ENCODE data around the gene ZGLP1. TPM values are rescaled to one million over a fixed set of nuclear protein-coding genes. Genes with fewer than 3 reads are reported as not detected.
"Not testable (repeated sequence)": the region's sequence is repeated elsewhere in the genome, so short reads cannot be mapped to it uniquely, and the experiment has no call there.

Gene ZGLP1
- total RNA-seq, 3 donors from 2014 or later, result 6.9 to 10.1 (median 9.3) TPM

DNA sequence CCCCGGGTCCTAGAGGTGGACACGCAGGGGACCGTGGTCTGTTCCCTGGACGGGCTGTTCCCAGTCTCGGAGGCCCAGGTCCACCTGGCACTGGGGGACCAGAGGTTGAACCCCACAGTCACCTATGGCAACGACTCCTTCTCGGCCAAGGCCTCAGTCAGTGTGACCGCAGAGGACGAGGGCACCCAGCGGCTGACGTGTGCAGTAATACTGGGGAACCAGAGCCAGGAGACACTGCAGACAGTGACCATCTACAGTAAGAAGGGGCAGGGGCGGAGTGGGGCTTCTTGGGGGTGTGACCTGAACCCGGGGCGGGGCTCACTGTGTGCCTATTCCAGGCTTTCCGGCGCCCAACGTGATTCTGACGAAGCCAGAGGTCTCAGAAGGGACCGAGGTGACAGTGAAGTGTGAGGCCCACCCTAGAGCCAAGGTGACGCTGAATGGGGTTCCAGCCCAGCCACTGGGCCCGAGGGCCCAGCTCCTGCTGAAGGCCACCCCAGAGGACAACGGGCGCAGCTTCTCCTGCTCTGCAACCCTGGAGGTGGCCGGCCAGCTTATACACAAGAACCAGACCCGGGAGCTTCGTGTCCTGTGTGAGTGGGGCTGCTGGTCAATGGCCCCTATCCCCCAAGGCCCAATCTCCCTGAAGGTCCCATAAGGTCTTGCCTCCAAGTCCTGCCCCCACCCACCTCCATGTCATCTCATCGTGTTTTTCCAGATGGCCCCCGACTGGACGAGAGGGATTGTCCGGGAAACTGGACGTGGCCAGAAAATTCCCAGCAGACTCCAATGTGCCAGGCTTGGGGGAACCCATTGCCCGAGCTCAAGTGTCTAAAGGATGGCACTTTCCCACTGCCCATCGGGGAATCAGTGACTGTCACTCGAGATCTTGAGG, 25.3 kb downstream of the ZGLP1 start:
- Mint-ChIP-seq H3K9me3 (no peaks in the 10 kb centered on the region), H3K4me1 (ENCODE audit: low read depth) (peaks cover 39% of the 10 kb centered on the region), H3K36me3 (ENCODE audit: insufficient read depth) (peaks cover 20% of the 10 kb centered on the region), H3K4me3 (no peak overlapping the region), H3K27me3 (ENCODE audit: low read depth) (peaks cover 18% of the 10 kb centered on the region)
- DNase-seq (no peak), ATAC-seq (no peak)

- peaks cover 10% of the 10 kb centered on the region for H3K27me3 Mint-ChIP-seq (ENCODE audit: low read depth)
- H3K9me3 Mint-ChIP-seq, result no peaks in the 10 kb centered on the region
- no peak overlapping the region for H3K4me3 Mint-ChIP-seq
- H3K36me3 Mint-ChIP-seq (ENCODE audit: insufficient read depth), result peaks cover 24% of the 10 kb centered on the region
- peaks cover 34% of the 10 kb centered on the region for H3K4me1 Mint-ChIP-seq (ENCODE audit: low read depth)
- ATAC-seq (no peak), DNase-seq (no peak)
Observed at GRCh38 chr19:10283301-10284064, 26.1 kb downstream of the ZGLP1 start.

DNA sequence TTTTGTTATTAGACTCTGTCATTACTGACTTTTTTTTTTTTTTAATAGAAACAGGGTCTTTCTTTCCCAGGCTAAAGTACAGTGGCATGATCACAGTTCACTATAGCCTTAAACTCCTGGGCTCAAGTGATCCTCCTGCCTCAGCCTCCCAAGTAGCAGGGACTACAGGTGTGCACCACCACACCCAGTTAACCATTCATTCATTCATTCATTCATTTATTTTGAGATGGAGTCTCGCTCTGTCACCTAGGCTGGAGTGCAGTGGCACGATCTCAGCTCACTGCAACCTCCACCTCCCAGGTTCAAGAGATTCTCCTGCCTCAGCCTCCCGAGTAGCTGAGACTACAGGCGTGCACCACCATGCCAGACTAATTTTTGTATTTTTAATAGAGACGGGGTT, 27.6 kb downstream of the ZGLP1 start:
- not testable (repeated sequence) for DNase-seq; ATAC-seq; H3K27me3 Mint-ChIP-seq (ENCODE audit: low read depth); H3K4me3 Mint-ChIP-seq; H3K9me3 Mint-ChIP-seq
- Mint-ChIP-seq H3K36me3 (ENCODE audit: insufficient read depth) (peaks cover 25% of the 10 kb centered on the region), H3K4me1 (ENCODE audit: low read depth) (peaks cover 22% of the 10 kb centered on the region)

DNA sequence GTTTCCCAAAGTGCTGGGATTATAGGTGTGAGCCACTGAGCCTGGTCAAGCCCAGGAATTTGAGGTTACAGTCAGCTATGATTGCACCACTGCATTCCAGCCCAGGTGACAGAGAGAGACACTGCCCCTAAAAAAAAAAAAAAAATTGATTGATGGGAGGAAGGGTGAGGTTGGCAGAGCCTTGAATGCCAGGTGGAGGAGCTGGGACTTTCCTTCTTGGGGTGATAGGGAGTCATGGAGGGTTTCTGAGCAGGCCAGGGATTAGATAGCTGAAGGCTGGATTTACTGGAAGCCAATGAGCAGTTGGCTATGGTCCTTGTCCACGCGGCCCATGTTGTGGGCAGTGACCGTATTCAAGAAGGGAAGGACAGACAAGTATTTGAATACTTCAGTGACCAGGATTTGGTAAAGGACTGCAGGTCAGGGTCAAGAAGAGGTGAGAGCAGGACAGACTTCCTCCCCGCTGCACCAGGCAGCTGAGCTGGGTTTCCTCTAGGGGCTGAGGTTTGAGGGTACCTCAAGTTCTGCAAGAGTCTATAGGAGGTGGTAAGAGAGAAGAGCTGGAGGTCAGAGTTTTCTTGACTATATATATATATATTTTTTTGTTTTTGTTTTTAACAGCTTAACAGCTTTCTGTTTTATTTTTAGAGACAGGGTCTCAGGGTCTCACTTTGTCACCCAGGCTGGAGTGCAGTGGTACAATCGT, 29.7 kb downstream of the ZGLP1 start:
- Mint-ChIP-seq H3K9me3 (no peaks in the 10 kb centered on the region), H3K4me3 (no peak overlapping the region), H3K4me1 (ENCODE audit: low read depth) (peaks cover 7% of the 10 kb centered on the region), H3K36me3 (ENCODE audit: insufficient read depth) (peaks cover 17% of the 10 kb centered on the region), H3K27me3 (ENCODE audit: low read depth) (no peaks in the 10 kb centered on the region)
- ATAC-seq, result no peak
- DNase-seq, result no peak

- peaks cover 20% of the 10 kb centered on the region for H3K36me3 Mint-ChIP-seq (ENCODE audit: insufficient read depth)
- no peak overlapping the region for H3K4me3 Mint-ChIP-seq
- H3K9me3 Mint-ChIP-seq, result no peaks in the 10 kb centered on the region
Observed at GRCh38 chr19:10278935-10279334, 30.7 kb downstream of the ZGLP1 start.

DNA sequence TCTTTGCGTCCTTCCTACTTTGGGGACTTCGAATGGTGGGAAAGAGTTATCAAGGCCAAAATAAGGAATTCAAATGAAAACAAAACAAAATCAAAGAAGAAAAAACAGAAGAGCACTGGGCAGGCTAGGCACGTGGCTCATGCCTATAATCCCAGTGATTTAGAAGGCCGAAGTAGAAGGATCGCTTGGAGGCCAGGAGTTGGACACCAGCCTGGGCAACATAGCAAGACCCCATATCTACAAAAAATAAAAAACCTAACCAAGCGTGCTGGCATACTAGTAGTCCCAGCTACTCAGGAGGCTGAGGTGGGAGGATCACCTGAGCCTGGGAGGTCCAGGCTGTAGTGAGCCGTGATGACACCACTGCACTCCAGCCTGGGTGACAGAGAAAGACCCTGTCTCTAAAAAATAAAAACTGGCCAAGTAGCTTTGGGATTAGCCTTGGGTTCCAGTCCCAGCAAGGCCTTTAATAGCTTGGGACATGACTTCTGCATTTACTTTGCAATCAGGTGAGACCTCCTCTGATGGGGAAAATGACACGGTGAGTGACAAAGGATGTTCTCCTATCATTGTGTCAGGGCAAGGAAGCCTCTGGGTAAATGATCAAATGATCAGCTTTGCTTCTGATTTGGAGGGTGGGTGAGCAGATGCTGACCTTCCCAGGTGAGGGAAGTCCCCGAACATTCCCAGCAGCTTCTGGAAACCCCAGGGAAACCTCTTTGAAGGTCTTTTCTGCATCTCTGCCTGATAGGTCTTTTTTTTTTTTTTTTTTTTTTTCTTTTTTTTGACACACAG, 31.6 kb downstream of the ZGLP1 start:
- DNase-seq, result no peak
- Mint-ChIP-seq H3K4me1 (ENCODE audit: low read depth) (peaks cover 11% of the 10 kb centered on the region), H3K9me3 (no peaks in the 10 kb centered on the region), H3K27me3 (ENCODE audit: low read depth) (no peaks in the 10 kb centered on the region), H3K36me3 (ENCODE audit: insufficient read depth) (peaks cover 19% of the 10 kb centered on the region), H3K4me3 (no peak overlapping the region)
- no peak for ATAC-seq

More at GRCh38 chr19:10278935-10279334, 30.7 kb downstream of the ZGLP1 start:
- ATAC-seq, result no peak
- Mint-ChIP-seq H3K27me3 (ENCODE audit: low read depth) (no peaks in the 10 kb centered on the region), H3K4me1 (ENCODE audit: low read depth) (peaks cover 10% of the 10 kb centered on the region)
- DNase-seq, result no peak

GRCh38 chr19:10274589-10274988, 35.0 kb downstream of the ZGLP1 start:
- peaks cover 16% of the 10 kb centered on the region for H3K36me3 Mint-ChIP-seq (ENCODE audit: insufficient read depth)
- DNase-seq, result no peak
- no peaks in the 10 kb centered on the region for H3K9me3 Mint-ChIP-seq
- ATAC-seq, result no peak
- H3K27me3 Mint-ChIP-seq (ENCODE audit: low read depth), result no peaks in the 10 kb centered on the region
- peaks cover 26% of the 10 kb centered on the region for H3K4me1 Mint-ChIP-seq (ENCODE audit: low read depth)
- peak overlapping the region; percentile 24 for H3K4me3 Mint-ChIP-seq

GRCh38 chr19:10271543-10272086, 38.0 kb downstream of the ZGLP1 start:
- peak; percentile 39 to 41 for ATAC-seq
- H3K4me1 Mint-ChIP-seq (ENCODE audit: low read depth), result peaks cover 26% of the 10 kb centered on the region
- peak overlapping the region; percentile 83 for H3K4me3 Mint-ChIP-seq
- H3K9me3 Mint-ChIP-seq, result no peaks in the 10 kb centered on the region
- peak; percentile 44 for DNase-seq
- peaks cover 10% of the 10 kb centered on the region for H3K36me3 Mint-ChIP-seq (ENCODE audit: insufficient read depth)
- no peaks in the 10 kb centered on the region for H3K27me3 Mint-ChIP-seq (ENCODE audit: low read depth)

- DNase-seq, result peak; percentile 70
- Mint-ChIP-seq H3K27me3 (ENCODE audit: low read depth) (no peaks in the 10 kb centered on the region), H3K9me3 (no peaks in the 10 kb centered on the region), H3K4me1 (ENCODE audit: low read depth) (peaks cover 26% of the 10 kb centered on the region), H3K36me3 (ENCODE audit: insufficient read depth) (peaks cover 10% of the 10 kb centered on the region), H3K4me3 (peak within 1 kb of the TSS; percentile 83)
- ATAC-seq, result peak; percentile 65
Observed at GRCh38 chr19:10270616-10271394, 38.8 kb downstream of the ZGLP1 start, which contains the start of gene ICAM1. TSS of gene ICAM1 (plus strand) at chr19:10271120. CDS start at chr19:10271160, 40 bp downstream.

DNA sequence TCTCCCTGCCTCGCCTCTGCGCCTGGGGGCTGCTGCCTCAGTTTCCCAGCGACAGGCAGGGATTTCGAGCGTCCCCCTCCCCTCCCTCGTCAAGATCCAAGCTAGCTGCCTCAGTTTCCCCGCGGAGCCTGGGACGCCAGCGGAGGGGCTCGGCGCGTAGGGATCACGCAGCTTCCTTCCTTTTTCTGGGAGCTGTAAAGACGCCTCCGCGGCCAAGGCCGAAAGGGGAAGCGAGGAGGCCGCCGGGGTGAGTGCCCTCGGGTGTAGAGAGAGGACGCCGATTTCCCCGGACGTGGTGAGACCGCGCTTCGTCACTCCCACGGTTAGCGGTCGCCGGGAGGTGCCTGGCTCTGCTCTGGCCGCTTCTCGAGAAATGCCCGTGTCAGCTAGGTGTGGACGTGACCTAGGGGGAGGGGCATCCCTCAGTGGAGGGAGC, 39.4 kb downstream of the ZGLP1 start:
- H3K27me3 Mint-ChIP-seq (ENCODE audit: low read depth), result no peaks in the 10 kb centered on the region
- DNase-seq, result peak; percentile 57
- peaks cover 26% of the 10 kb centered on the region for H3K4me1 Mint-ChIP-seq (ENCODE audit: low read depth)
- peak; percentile 50 to 66 for ATAC-seq
- peak overlapping the region; percentile 83 for H3K4me3 Mint-ChIP-seq
- no peaks in the 10 kb centered on the region for H3K9me3 Mint-ChIP-seq
- peaks cover 9% of the 10 kb centered on the region for H3K36me3 Mint-ChIP-seq (ENCODE audit: insufficient read depth)

- Mint-ChIP-seq H3K36me3 (ENCODE audit: insufficient read depth) (peaks cover 4% of the 10 kb centered on the region), H3K9me3 (no peaks in the 10 kb centered on the region), H3K27me3 (ENCODE audit: low read depth) (no peaks in the 10 kb centered on the region), H3K4me1 (ENCODE audit: low read depth) (peaks cover 24% of the 10 kb centered on the region), H3K4me3 (peak overlapping the region; percentile 83)
- DNase-seq, result peak; percentile 86
- ATAC-seq, result peak; percentile 58 to 71
Observed at GRCh38 chr19:10269333-10270179, 40.1 kb downstream of the ZGLP1 start.

- Mint-ChIP-seq H3K9me3 (no peaks in the 10 kb centered on the region), H3K36me3 (ENCODE audit: insufficient read depth) (no peaks in the 10 kb centered on the region), H3K27me3 (ENCODE audit: low read depth) (no peaks in the 10 kb centered on the region), H3K4me3 (no peak overlapping the region), H3K4me1 (ENCODE audit: low read depth) (peaks cover 22% of the 10 kb centered on the region)
- no peak for DNase-seq
- no peak for ATAC-seq
Observed at GRCh38 chr19:10268071-10268470, 41.5 kb downstream of the ZGLP1 start.
